HG02571 (cell line): ENCODE results near the gene AIPL1.

Source experiments
- ATAC-seq: cut with Tn5 transposase; IDR thresholded peaks from one replicate; pipeline ENCODE4 v1.9.1; 2021; ENCODE audit warnings: mild to moderate bottlenecking, moderate library complexity; ENCODE audit not compliant: unreplicated experiment

Gene AIPL1

DNA sequence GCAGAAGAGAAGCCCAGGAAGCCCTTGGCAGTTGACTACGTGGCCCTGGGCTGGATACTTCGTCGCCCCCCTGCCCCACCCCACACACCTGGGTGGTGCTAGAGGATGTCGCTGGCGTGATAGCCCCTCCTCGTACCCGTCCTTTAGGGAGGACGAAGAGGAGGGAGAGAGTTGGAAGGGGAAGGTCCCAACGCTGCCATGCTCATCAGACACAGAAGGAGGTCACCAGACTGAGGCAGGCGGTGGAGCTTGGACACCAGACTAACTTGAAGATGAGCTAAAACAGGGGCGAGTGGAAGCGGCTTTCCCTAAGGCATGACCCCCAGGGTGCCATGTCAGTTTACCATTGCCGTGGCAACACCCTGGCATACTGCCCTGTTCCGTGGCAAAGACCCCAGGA, 11.0 kb downstream of the AIPL1 start:
- ATAC-seq = no peak

DNA sequence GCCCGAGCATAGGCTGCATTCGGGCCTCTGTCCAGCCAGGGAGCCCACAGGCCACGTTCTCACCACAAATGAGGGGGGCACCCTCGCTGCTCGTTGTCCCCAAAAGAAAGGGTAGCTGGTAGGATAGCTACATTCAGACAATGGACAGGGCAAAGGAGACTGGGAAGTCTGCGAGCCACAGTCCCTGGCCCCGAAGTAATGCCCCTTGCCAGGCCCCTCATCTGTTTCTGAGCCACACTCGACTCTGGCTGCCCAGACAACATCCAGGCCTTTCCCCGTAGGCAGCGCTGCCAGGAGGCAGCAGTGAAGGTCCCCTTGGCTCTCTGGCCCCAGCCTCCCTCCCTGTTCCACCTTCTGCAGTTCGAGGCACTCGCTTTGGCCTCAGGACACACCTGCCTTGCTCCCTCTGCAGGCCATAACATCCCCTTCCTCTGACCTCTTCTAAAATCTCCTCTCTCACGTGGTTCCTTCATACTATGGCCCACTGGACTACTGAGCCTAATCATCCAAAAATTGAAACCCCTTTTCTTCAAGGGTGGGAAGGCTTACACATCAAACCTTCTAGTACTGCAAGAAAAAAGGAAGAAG, 12.2 kb downstream of the AIPL1 start:
- ATAC-seq = no peak

- ATAC-seq = no peak
Measured at GRCh38 chr17:6421700-6422604, 13.0 kb downstream of the AIPL1 start.

- no peak for ATAC-seq
Measured at GRCh38 chr17:6420173-6420641, 14.7 kb downstream of the AIPL1 start.

GRCh38 chr17:6415616-6416015, 19.3 kb downstream of the AIPL1 start:
- no peak for ATAC-seq

- no peak for ATAC-seq
Measured at GRCh38 chr17:6413065-6413464, 21.9 kb downstream of the AIPL1 start.

DNA sequence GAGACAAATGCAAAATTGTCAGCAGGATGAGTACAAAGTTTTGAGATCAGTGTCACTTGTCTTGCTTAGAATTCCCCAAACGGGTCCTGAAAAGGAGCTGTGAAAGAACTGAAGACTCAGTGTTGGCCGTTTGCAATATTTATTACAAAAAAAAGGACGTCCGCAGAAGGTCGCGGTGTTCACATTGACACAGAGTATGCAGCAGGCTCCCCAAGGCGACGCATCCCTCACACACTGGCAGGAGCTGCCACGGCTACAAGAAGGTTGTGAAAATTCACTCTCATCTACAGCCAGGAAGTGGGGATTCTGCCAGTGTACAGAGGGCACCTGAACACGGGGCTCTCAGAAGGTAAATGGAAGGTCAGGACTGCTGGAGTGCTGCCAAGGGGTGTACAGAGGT, 26.2 kb downstream of the AIPL1 start:
- no peak for ATAC-seq

GRCh38 chr17:6408276-6408675, 26.6 kb downstream of the AIPL1 start:
- no peak for ATAC-seq

GRCh38 chr17:6402258-6402657, 32.7 kb downstream of the AIPL1 start:
- no peak for ATAC-seq

DNA sequence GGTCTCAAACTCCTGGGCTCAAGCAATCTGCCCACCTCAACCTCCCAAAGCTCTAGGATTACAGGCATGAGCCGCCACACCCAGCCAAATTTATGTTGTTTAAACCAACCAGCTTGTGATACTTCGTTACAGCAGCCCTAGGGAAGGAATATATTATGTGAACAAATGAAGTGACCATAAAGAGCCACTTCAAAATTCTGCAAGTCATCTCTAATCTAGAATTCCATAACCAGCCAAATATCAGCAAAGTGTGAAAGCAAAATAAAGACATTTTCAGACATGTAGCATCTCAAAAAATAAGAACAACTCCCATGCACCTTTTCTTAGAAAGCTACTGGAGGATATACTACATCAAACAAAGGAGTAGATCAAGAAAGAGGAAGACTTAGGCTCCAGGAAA, 36.0 kb downstream of the AIPL1 start:
- ATAC-seq = no peak

DNA sequence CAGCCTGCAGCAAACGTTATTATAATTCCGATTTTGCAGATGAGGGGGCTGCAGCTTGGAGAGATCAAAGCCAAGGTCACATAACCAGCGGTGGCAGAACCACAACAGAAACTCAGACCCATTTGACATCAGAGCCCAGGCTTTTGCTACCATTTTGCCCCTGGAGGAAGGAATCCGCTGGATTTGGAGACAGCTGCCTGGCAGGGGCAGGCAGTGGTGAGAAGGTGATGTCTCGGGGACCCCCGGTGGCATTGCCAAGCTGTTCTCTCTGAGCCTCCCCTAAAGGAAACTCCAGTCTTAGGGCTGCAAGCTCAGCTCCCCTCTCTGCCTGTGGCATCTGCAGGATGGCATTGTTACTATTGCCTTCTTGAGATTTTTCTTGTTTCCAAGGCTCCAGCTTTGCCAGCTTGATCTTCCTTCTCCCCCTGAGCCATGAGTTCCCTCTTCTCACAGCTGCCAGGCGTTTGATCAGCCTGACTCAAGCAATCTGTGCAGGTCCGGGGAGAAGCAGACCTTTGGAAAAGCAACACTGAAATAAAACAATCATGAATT, 40.8 kb downstream of the AIPL1 start:
- no peak for ATAC-seq

GRCh38 chr17:6393351-6393952, 41.5 kb downstream of the AIPL1 start:
- ATAC-seq = no peak

DNA sequence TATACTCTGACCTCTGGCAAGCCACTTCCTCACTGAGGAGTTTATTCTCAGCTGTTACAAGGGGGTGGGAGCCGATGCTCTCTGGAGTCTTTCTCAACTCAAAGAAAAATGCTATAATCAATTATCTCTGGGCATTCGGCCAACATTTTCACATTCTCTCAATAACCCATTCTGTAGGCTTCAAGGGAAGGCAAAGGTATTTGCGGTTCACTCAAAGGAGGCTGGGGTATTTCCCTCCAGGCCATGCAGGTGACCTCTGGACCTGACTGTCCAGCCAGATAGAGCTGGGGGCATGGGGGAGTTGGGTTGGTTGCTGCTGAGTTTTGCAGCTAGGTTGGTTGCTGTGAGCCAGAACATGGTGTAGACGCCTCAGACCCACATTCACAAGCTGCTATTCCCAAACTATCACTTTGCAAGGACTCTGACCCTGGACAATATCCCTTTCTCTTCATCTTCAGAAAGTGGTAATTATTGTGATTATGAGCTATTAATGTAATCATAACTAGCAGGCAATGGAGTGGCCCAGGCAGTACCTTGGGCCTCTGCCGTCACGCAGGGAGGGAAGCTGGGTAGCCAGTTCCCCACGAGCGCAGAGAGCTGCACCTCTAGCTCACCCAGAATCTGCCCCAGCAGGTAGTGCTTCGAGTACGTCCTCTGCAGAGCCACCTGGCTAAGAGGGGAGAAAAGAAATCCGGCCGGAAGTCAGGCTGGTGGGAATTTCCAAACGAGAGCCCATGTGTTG, 42.1 kb downstream of the AIPL1 start:
- no peak for ATAC-seq

DNA sequence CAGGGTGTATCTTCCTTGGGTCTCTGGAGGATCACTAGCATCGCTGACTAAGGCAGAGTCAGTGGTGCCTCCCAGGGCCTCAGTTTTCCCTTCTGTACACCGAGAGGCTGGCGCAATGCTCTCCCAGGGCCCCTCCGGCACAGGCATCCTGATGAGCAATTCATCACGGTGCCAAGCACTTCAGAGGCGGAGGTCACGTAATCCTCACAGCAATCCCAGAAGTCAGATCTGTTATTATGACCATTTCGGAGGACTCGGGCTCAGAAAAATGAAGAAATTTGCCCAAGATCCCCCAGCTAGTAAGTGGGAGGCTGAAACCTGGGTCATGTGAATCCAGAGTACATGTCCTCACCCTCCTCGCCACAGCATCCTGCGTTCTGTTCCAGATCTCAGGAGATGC, 46.5 kb downstream of the AIPL1 start:
- ATAC-seq = no peak

- ATAC-seq = no peak
Measured at GRCh38 chr17:6387858-6388257, 47.1 kb downstream of the AIPL1 start.

- ATAC-seq = no peak
Measured at GRCh38 chr17:6387442-6387841, 47.5 kb downstream of the AIPL1 start.

GRCh38 chr17:6386041-6386630, 48.8 kb downstream of the AIPL1 start:
- ATAC-seq = no peak

DNA sequence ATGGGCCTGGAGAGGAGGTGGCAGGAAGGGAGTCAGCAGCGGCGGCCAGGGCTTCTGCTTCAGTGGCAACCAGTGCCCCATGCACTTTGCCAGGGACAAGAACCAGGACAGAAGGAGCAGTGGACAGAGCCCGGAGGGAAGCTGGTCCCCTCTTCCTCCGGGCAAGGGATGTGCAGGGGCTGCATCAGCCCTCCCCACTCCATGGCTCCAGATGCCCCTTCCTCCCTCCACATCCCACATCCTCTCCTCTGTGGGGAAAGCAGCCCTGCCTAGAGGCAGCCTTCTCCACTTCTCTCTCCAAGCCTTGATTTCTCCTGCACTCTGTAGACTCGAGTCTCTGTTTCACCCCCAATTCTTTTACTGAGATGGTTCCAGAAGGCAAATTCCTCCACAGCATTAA, 50.4 kb downstream of the AIPL1 start:
- no peak for ATAC-seq

DNA sequence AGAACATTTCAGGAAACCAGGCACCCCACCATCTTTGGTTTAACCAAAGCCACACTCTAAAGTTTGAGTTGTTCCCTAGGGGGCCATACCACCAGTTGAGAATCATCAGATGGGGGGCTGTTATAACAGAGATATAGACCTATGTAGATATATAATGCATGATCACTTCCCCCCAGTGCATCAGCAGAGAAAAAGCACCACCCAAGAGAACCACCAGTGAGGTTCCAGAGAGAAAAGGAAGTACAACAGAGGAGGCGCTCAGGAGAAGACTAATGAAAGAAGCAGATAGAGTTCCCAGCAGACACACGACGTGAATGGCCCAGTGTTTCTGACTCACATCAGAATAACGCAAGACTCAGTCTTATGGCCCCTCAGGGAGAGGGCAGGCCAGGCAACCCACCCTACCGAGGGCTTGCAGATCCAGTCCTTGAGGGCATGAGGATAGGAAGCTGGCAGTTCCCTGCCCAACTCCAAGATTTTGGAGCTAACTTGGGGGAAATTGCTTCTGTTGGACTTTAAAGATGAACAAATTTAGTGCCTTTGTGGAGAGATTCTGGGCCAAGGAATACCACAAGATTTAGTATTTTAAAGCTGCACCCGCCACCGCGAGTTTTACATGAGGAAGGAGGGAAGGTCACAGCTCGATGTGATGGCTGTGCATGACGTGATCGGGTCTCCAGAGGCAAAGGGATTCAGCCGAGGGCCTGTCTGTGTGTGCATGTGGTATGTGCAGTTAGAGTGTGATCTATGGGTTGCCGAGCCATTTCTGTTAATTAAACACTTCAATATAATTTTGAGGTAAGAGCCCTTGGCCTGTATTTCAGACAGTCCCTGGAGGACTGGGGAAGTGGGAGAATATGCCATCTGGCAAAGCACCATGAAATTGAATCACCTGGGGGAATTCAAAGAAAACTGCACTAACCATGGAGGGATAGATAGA, 53.1 kb downstream of the AIPL1 start:
- no peak for ATAC-seq
